Right hindlimb (tissue), 1 donor: ENCODE data around the gene ZNF804A.
"Not testable (repeated sequence)": the region's sequence is repeated elsewhere in the genome, so short reads cannot be mapped to it uniquely, and the experiment has no call there.

Source experiments
- DNase-seq: peaks from one replicate; pipeline ENCODE4 v3.0.0-alpha.2; 2018

Gene ZNF804A

GRCh38 chr2:184728411-184728810, 130.1 kb downstream of the ZNF804A start:
- DNase-seq = no peak

- no peak for DNase-seq
Measured at GRCh38 chr2:184729581-184729980, 131.3 kb downstream of the ZNF804A start.

GRCh38 chr2:184730288-184730687, 132.0 kb downstream of the ZNF804A start:
- DNase-seq = no peak

DNA sequence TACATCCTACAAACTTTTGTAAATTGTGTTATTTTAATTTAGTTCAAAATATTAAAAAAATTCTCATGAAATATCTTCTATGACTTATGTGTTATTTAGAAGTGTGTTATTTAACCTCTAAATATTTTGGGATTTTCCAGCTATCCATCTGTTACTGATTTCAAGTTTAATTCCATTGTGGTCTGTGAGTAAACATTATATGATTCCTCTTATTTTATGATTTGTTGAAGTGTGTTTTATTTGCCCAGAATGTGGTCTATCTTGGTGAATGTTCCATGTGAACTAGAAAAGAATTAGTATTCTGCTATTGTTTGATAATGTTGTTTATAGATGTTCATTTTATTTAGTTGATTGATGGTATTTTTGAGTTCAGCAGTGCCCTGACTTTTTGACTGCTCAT, 136.0 kb downstream of the ZNF804A start:
- DNase-seq = no peak

DNA sequence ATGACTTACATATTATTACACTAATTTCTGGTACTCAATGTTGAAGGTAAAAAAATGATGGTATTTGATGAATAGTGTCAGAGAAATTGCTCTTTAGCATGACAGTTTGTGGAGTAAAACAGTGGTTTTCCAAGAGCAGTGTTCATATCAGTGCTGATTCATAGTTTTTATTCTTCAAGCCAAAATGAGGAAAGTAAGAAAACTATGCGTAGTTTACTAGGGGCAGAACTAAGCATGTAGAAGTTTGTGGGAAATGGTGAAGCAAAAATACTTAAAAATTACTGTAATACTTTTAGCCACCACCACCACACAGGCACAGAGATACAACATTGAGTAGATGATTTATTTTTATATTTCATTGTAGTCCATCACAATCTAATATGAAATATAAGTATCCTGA, 137.3 kb downstream of the ZNF804A start:
- DNase-seq = no peak

DNA sequence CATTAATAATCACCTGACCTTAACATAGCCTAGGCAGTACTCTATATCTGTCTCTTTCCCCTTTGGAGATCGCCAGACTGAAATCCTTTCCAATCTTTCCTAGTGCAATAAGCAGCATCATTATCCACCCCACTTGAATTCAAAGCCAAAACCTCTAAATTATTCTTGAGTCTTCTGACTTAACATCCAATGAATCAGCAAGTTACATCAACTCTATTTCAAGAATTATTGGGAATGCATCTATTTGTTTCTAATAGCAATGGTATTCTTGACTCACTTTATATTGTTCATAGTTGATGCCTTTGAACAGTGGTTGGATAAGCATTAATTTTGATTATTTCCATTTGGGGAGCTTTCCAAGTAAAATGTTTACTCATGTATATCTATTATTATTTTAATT, 144.8 kb downstream of the ZNF804A start:
- no peak for DNase-seq

DNA sequence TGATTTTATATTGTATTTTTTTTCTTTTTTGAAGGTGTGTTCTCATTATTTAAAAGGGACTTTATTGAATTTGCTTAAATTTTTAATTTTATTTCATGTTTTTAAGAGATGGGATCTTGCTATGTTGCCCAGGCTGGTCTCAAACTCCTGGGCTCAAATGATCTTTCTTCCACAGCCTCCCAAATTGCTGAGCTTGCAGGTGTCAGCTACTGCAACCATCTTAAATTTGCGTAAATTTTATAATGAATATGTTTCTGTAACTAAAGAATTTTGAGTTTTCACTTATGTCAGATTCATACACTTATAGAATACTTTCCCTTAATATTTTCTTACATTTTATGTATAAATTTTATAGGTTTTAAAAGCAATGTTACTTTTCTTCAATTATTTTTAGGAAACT, 157.8 kb downstream of the ZNF804A start:
- no peak for DNase-seq

DNA sequence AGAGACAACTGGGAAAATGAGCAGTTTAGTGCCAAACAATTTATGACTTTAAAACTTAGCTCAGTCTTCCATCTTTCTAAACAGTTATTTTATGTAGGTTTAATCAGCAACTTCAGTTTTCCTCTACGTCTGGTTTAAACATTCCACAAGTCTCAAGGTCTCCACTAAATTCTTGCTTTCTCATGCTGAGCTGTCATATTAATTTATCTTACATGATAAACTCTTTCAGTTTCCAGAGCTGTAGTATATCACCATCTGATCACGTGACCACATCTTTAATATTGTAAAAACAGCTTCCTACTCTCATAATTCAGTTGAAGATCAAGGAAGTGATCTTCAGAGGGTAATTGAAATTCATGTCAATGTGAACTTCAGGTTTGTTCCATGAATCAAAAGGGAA, 158.6 kb downstream of the ZNF804A start:
- DNase-seq = no peak

GRCh38 chr2:184759557-184760255, 161.4 kb downstream of the ZNF804A start:
- DNase-seq = not testable (repeated sequence)

DNA sequence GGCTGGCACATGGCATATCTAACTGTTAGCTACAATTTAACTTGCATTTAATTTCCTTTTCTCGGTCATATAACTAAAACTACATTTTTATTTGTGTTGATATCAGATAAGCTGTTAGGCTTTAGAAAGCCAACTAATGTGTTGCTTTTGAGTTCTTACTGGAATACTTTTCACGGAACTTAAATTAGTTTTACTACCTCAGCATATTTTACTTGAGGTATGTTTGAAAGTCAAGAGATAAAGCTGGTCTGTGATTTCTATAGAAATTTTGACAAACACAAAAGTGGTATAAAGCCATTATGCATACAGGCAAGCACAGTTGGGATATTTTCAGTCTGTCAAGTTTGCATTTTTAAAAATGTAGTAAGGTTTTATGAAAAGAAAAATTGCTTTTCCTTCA, 162.6 kb downstream of the ZNF804A start:
- no peak for DNase-seq

GRCh38 chr2:184765112-184765895, 167.0 kb downstream of the ZNF804A start:
- DNase-seq = no peak

DNA sequence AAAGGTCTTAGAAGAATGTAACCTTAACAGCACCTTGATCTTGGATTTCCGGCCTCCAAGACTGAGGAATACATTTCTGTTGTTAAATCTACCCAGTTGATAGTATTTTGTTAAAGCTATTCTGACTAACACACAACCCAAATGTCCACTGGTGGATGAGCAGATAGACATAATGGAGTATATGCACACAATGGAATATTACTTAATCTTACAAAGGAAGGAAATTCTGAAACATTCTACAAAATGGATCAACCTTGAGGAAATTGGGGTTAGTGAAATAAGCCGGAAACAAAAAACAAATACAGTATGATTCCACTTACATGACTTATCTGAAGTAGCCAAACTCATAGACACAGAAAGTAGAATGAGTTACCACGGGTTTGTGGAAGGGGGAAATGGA, 168.7 kb downstream of the ZNF804A start:
- no peak for DNase-seq

DNA sequence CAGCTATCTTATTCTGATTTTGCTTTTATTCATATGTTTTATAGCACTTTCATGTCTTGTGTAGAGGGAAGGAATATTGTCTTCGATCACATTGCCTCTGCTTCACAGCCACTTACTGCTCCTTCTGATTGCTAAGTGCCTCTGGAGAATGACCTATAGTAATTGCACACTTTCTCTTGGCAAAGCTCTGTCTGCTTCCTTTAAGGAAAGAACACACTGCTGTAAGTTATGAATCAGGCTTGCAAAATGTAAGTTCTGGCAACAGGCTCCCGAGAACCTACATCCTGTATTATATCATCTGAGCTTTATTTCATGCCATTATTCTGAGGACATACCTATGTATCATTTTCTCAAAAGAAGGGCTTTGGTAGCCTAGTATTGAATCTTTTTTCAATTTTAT, 170.7 kb downstream of the ZNF804A start:
- no peak for DNase-seq

DNA sequence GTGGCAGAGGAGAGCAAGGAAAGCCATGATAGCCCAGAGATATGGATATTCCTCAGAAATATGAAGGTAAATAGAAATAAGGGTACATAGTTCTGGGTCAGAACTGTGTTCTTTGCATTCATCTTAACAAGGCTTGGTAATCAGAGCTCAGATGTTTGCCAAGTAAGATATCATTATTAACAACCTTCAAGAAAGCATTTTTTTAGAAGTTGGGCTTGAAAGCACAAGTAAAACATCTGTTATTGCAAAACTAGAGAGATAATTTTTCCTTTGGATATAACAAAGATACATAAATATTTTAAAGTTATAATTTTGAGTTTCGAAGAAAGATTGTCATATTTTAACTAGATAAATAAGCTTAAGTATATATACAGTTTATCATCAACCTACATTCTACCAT, 171.4 kb downstream of the ZNF804A start:
- DNase-seq = no peak

DNA sequence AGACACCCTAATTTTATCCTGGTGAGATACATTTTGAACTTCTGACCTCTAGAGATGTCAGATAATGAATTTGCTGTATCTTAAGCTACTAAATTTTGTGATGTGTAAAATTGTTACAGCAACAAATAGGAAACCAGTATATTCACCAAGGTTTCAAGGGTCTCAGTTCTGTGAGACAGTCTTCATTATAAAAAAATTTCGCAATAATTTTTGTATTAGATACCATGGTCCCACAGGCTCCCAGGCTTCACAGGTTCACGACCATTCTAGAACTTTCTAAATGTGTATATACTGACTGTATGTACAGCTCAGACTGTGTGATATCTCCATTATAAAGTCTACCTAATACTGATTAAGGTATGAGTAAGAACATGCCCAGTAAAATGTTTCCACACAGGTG, 181.4 kb downstream of the ZNF804A start:
- no peak for DNase-seq

DNA sequence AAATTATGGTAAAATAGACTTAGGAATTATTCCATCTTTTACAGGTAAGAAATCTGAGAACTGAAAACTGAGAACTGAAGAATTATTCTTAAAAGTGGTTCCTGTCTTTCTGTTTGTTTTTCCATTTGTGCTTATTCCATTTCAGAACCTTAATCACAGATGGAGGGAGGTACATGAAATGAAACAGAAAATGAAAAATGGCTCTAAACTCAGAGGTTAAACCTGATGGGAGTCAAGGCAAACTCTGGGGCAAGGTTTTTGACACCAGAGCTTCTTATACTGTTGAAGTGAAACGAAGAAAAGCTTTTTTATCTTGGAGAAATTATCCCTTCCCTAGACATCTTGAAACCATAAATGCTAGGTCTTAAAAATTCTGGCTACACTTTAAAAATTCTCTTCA, 182.1 kb downstream of the ZNF804A start:
- DNase-seq = no peak

- DNase-seq = no peak
Measured at GRCh38 chr2:184780944-184781343, 182.6 kb downstream of the ZNF804A start.

DNA sequence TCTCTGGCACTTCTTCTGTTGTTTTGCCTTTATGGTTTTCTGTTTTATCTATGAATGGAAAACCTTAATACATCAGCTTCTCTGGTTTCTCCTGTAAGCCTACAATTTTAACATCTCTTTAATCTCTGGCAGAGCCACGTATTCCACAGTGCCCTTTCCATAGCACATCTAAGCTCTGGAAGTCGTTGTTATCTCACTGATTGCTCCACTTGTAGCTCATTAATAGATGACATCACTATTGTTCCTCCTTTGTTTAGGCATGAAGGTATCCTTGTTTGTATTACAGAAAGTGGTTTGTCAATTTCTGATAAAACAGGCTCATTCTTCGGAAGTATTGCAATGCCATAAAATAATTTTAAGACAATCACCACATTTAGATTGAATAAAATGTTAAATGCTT, 185.2 kb downstream of the ZNF804A start:
- no peak for DNase-seq

- no peak for DNase-seq
Measured at GRCh38 chr2:184793176-184793575, 194.8 kb downstream of the ZNF804A start.

DNA sequence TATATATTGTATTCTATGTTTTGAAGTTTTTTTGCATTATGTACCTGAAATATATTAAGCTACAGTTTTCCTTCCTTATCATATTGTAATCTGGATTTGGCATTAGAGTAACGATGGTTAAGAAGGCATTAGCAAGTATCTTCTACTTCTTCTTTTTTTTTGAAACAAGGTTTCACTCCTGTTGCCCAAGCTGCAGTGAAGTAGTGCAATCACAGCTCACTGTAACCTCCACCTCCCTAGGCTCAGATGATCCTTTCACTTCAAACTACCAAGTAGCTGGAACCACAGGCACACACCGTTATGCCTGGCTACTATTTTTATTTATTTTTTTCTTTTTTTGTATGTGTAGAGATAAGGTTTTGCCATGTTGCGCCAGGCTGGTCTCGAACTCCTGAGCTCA, 201.1 kb downstream of the ZNF804A start:
- no peak for DNase-seq

DNA sequence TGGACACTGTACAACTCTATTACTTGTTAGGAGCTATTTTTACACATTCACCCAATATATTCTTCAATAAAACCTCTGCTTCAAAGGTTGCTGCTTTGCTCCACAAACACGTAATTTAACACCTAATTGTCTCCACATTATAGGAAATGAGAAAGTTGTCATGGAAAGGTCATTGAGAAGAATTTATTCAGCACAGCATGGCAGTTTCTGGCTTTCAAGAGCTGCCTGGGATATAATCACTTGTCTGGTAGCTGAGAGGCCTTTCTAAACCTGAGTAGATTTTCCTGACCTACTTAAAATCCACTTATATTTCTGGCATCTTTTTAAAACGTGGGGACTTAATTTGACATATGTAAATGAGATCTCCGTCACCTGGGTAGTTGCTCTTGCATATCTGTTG, 216.1 kb downstream of the ZNF804A start:
- DNase-seq = no peak

DNA sequence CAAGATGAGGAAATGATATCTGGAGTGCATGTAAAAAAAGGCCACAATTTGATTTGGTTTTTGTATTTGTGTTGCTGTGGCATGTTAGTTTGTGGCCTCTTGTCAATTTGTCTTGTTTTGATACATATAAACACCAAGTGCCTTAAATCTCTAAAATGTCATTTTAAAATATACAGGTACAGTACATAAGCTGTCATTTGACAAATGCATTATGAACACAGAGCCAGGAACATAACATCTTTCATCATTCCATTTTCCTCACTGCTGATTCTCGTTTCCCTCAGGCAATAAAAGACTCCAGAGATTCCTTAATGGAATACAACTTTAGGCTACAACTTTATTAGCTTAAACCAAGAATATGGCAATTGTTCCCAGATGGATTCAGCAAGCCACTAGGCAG, 217.5 kb downstream of the ZNF804A start:
- DNase-seq = no peak

GRCh38 chr2:184824597-184824996, 226.3 kb downstream of the ZNF804A start:
- DNase-seq = no peak

DNA sequence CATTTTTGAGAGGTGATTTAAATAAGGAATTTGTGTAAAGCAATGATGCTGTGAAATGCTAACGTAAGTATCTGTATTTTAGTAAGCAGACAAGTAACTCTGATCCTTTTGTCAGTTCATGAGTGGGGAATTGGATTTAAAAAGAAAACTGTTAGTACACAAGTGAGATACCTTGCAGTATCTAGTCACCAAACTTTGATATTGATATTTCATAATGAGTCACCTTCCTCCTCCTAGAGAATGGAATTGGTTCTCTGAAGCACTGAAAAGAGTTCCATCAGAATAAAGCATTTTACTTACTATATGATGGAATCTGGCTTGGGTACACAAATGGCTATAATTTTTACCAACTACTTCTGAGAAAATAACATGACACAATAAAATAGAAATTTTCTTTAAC, 232.2 kb downstream of the ZNF804A start:
- no peak for DNase-seq
